CD4-positive, alpha-beta T cell (primary cell): Measurements from ENCODE around the gene SETX. TPM values are rescaled to one million over a fixed set of nuclear protein-coding genes. Genes with fewer than 3 reads are reported as not detected.

Experiments used
- ATAC-seq: fragments of 200-7000 bp; cut with Tn5 transposase; one replicate; pipeline ENCODE4 v1.10.0; 2022; ENCODE audit warnings: mild to moderate bottlenecking; ENCODE audit not compliant: poor library complexity
- CTCF ChIA-PET: fragments of 350-600 bp; sonication (Branson Sonifier 250); formaldehyde crosslinking; loops from one replicate; lab custom pipeline; 2021; ENCODE audit warnings: antibody characterized with exemption, inconsistent platforms; lab: Charles Lee
- POLR2A ChIA-PET: fragments of 350-600 bp; sonication (Branson Sonifier 250); formaldehyde crosslinking; loops from one replicate; lab custom pipeline; 2021; ENCODE audit warnings: antibody characterized with exemption, inconsistent platforms; lab: Charles Lee
- DNase-seq, 14 experiments: peaks; one replicate each; pipeline ENCODE4 v3.0.0-alpha.2; 2013 to 2020; ENCODE audit warnings: mixed read lengths in 2 of 14
- H3K27ac ChIP-seq, 2 donors: one replicate each; pipeline versions ENCODE4 v1.5.1 to v1.7.0; 2013; ENCODE audit warnings: low read length in 2 of 2, low read depth in 1 of 2, mild to moderate bottlenecking in 1 of 2
- H3K27me3 ChIP-seq, 2 experiments: 1 replicate in 1 of 2; 2 replicates in 1 of 2; pipeline versions ENCODE4 v1.6.1 to v1.7.0; 2013; ENCODE audit warnings: low read length in 2 of 2, control low read depth in 1 of 2, mild to moderate bottlenecking in 1 of 2, moderate library complexity in 1 of 2; ENCODE audit not compliant: insufficient read depth in 2 of 2, control insufficient read depth in 1 of 2
- H3K36me3 ChIP-seq: one replicate; pipeline ENCODE4 v1.6.1; 2013; ENCODE audit warnings: low read length, control low read depth; ENCODE audit not compliant: insufficient read depth
- H3K4me1 ChIP-seq: one replicate; pipeline ENCODE4 v1.6.1; 2013; ENCODE audit warnings: low read length, control low read depth; ENCODE audit not compliant: insufficient read depth
- H3K4me3 ChIP-seq: one replicate; pipeline ENCODE4 v1.5.1; 2013; ENCODE audit warnings: mild to moderate bottlenecking, low read length, moderate library complexity
- H3K9me3 ChIP-seq, 2 experiments: 1 replicate in 1 of 2; 2 replicates in 1 of 2; pipeline versions ENCODE4 v1.6.1 to v1.7.0; 2013; ENCODE audit warnings: low read length in 2 of 2, mild to moderate bottlenecking in 2 of 2, control low read depth in 1 of 2, moderate library complexity in 1 of 2; ENCODE audit not compliant: control insufficient read depth in 1 of 2, insufficient read depth in 1 of 2
- H3K27ac Mint-ChIP-seq: one replicate; pipeline ENCODE4 v1.8.0; 2020; ENCODE audit warnings: mixed read lengths
- H3K27me3 Mint-ChIP-seq: one replicate; pipeline ENCODE4 v1.8.0; 2021; ENCODE audit warnings: mixed read lengths
- H3K36me3 Mint-ChIP-seq: one replicate; pipeline ENCODE4 v1.8.0; 2021; ENCODE audit warnings: low read depth, mixed read lengths
- H3K4me1 Mint-ChIP-seq: one replicate; pipeline ENCODE4 v1.8.0; 2021; ENCODE audit warnings: low read depth, mixed read lengths
- H3K4me3 Mint-ChIP-seq: one replicate; pipeline ENCODE4 v1.8.0; 2020; ENCODE audit warnings: mild to moderate bottlenecking, mixed read lengths
- H3K9me3 Mint-ChIP-seq: one replicate; pipeline ENCODE4 v1.8.0; 2020; ENCODE audit warnings: mixed read lengths
- intact Hi-C, 2 experiments: fragments of 100-400 bp; cut with DNase I in 1 of 2; cut with micrococcal nuclease in 1 of 2; formaldehyde crosslinking; loops; one replicate each; pipeline versions ENCODE4 v1.15.1 to v1.9.0; 2023 to 2025; cut with DNase I, micrococcal nuclease
- total RNA-seq, 174 experiments: library from RNA in 2 of 174; stranded (reverse) in 2 of 174; gene quantifications; one replicate each; pipeline ENCODE4 v1.2.3 and lab custom pipeline; 2021 to 2026
- TF ChIP-seq, protein P1 (sequence below): fragments of 200-600 bp; IDR thresholded peaks from one replicate; pipeline ENCODE4 v1.8.0; 2022; ENCODE audit warnings: antibody characterized with exemption, mild to moderate bottlenecking

Gene SETX
- total RNA-seq, 2 experiments from 2014 or later: 36.1 to 37.7 TPM

DNA sequence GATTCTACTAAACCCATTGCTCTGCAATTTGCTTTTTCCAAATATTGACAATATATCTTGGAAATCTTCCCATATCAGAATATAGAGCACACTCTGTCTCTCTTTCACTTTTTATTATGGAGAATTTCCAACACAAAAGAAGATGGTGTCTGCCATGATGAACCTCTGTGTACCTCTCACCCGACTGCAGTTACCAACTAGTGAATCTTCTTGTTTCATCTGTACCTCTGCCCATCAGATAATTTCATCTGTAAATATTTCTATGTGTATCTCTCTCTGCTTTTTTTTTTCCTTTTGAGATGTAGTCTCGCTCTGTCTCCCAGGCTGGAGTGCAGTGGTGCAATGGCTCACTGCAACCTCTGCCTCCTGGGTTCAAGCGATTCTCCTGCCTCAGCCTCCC lies 130.1 kb downstream of the SETX start:
- no peaks in the 10 kb centered on the region for H3K36me3 Mint-ChIP-seq
- no peaks in the 10 kb centered on the region for H3K4me1 ChIP-seq
- ATAC-seq: no peak
- no peaks in the 10 kb centered on the region for H3K36me3 ChIP-seq
- H3K27me3 Mint-ChIP-seq: peaks cover 5% of the 10 kb centered on the region
- intact Hi-C loops: no loop called here
- no peak overlapping the region for H3K4me3 Mint-ChIP-seq
- no peak overlapping the region for H3K4me3 ChIP-seq
- H3K27ac Mint-ChIP-seq: no peak overlapping the region
- TF ChIP-seq, protein P1, sequence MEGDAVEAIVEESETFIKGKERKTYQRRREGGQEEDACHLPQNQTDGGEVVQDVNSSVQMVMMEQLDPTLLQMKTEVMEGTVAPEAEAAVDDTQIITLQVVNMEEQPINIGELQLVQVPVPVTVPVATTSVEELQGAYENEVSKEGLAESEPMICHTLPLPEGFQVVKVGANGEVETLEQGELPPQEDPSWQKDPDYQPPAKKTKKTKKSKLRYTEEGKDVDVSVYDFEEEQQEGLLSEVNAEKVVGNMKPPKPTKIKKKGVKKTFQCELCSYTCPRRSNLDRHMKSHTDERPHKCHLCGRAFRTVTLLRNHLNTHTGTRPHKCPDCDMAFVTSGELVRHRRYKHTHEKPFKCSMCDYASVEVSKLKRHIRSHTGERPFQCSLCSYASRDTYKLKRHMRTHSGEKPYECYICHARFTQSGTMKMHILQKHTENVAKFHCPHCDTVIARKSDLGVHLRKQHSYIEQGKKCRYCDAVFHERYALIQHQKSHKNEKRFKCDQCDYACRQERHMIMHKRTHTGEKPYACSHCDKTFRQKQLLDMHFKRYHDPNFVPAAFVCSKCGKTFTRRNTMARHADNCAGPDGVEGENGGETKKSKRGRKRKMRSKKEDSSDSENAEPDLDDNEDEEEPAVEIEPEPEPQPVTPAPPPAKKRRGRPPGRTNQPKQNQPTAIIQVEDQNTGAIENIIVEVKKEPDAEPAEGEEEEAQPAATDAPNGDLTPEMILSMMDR: no peak
- H3K4me1 Mint-ChIP-seq: no peaks in the 10 kb centered on the region
- H3K9me3 ChIP-seq: no peaks in the 10 kb centered on the region
- no peaks in the 10 kb centered on the region for H3K9me3 Mint-ChIP-seq
- no peak overlapping the region for H3K27ac ChIP-seq
- ChIA-PET CTCF (no interaction called here), POLR2A (no interaction called here)
- peaks cover 0 to 3% of the 10 kb centered on the region in 2 experiments for H3K27me3 ChIP-seq
- DNase-seq: no peak

DNA sequence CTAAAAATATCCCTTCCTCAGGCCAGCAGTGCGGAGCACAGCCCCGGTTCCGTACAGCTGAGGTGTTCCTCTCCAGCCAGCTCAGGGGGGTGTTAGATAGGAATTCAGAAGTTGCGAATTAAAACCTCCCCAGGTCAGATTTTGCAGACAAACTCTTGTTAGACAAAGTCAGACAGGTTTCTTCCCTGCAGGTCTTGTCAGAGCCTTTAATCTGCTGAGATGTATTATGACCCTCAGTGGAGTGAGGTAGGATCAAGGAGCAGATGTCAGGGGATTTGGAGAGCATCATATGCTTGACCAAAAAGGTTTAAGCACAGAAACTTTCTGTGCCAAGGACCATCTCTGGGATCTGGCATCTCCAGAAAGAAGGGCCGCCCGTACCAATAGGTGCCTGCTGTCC lies 132.8 kb downstream of the SETX start:
- intact Hi-C loops: no loop called here
- no peaks in the 10 kb centered on the region for H3K36me3 Mint-ChIP-seq
- ATAC-seq (no peak), DNase-seq (no peak)
- Histone ChIP-seq H3K4me1 (no peaks in the 10 kb centered on the region), H3K4me3 (no peak overlapping the region), H3K27me3 (peaks cover 0 to 3% of the 10 kb centered on the region in 2 experiments), H3K36me3 (no peaks in the 10 kb centered on the region), H3K9me3 (no peaks in the 10 kb centered on the region), H3K27ac (no peak overlapping the region)
- CTCF ChIA-PET: no interaction called here
- no peak overlapping the region for H3K4me3 Mint-ChIP-seq
- TF ChIP-seq, protein P1: no peak
- peaks cover 5% of the 10 kb centered on the region for H3K27me3 Mint-ChIP-seq
- H3K9me3 Mint-ChIP-seq: no peaks in the 10 kb centered on the region
- POLR2A ChIA-PET: no interaction called here
- no peak overlapping the region for H3K27ac Mint-ChIP-seq
- H3K4me1 Mint-ChIP-seq: no peaks in the 10 kb centered on the region

DNA sequence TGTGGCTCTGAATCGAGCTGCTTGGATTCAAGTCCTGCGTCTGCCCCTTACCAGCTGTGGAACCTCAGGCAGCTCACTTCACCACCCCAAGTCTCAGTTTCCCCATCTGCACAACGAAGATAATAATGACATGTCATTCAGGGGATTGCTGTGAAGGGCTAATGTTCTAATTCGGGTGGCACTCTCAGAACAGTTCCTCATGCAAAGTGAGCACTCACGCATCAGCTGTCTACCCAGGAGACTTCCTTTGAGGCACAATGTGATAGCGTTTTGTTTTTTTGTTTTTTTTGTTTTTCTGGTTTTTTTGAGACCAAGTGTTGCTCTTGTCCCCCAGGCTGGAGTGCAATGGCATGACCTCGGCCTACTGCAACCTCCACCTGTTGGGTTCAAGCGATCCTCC lies 136.6 kb downstream of the SETX start:
- CTCF ChIA-PET: no interaction called here
- no peak overlapping the region for H3K27ac Mint-ChIP-seq
- intact Hi-C loops: no loop called here

More for the DNA sequence above, 136.6 kb downstream of the SETX start:
- no peak for DNase-seq
- no peaks in the 10 kb centered on the region for H3K4me1 ChIP-seq
- Mint-ChIP-seq H3K27me3 (peaks cover 4% of the 10 kb centered on the region), H3K4me1 (no peaks in the 10 kb centered on the region), H3K4me3 (no peak overlapping the region), H3K36me3 (no peaks in the 10 kb centered on the region), H3K9me3 (no peaks in the 10 kb centered on the region)
- H3K27ac ChIP-seq: no peak overlapping the region
- no peaks in the 10 kb centered on the region for H3K36me3 ChIP-seq
- H3K27me3 ChIP-seq: no peaks in the 10 kb centered on the region
- ATAC-seq: no peak
- TF ChIP-seq, protein P1: no peak
- no peaks in the 10 kb centered on the region for H3K9me3 ChIP-seq
- POLR2A ChIA-PET: no interaction called here
- no peak overlapping the region for H3K4me3 ChIP-seq
